ENCODE data around the gene ACTG1.
A peak's percentile ranks its signal among the peaks of the same experiment; 100 is the strongest.

ACTG1 gene

GRCh38 chr17:81484195-81484979 is 28.2 kb downstream of the ACTG1 start:
- Histone ChIP-seq H3K27ac (peak overlapping the region; percentile 99), H3K4me2 (peak overlapping the region; percentile 96), H3K4me1 (peaks cover 92% of the 10 kb centered on the region), H4K20me1 (no peaks in the 10 kb centered on the region), H3K9ac (peak overlapping the region; percentile 82), H3K27me3 (no peaks in the 10 kb centered on the region), H3K36me3 (no peaks in the 10 kb centered on the region), H3K9me3 (no peaks in the 10 kb centered on the region), H3K4me3 (peak overlapping the region; percentile 67)
- no peak for TF ChIP-seq Cebpa-rat (IDR thresholded peaks at IDR 0.05)

GRCh38 chr17:81483862-81484194 is 28.8 kb downstream of the ACTG1 start:
- Histone ChIP-seq H3K27me3 (no peaks in the 10 kb centered on the region), H3K4me2 (peak overlapping the region; percentile 96), H3K9me3 (no peaks in the 10 kb centered on the region), H3K4me3 (peak overlapping the region; percentile 67), H3K9ac (peak overlapping the region; percentile 82), H3K4me1 (peaks cover 92% of the 10 kb centered on the region), H3K27ac (peak overlapping the region; percentile 99), H4K20me1 (no peaks in the 10 kb centered on the region), H3K36me3 (no peaks in the 10 kb centered on the region)
- TF ChIP-seq Cebpa-rat (IDR thresholded peaks at IDR 0.05): no peak

- no peaks in the 10 kb centered on the region for H3K9me3 ChIP-seq
- peak overlapping the region; percentile 67 for H3K4me3 ChIP-seq
- peak overlapping the region; percentile 82 for H3K9ac ChIP-seq
- peaks cover 89% of the 10 kb centered on the region for H3K4me1 ChIP-seq
- H4K20me1 ChIP-seq: no peaks in the 10 kb centered on the region
- no peaks in the 10 kb centered on the region for H3K27me3 ChIP-seq
- TF ChIP-seq Cebpa-rat (IDR thresholded peaks at IDR 0.05): no peak
- H3K36me3 ChIP-seq: no peaks in the 10 kb centered on the region
- peak overlapping the region; percentile 96 for H3K4me2 ChIP-seq
- H3K27ac ChIP-seq: peak overlapping the region; percentile 99
These were observed 29.3 kb downstream of the ACTG1 start for GRCh38 chr17:81483085-81483861.

- TF ChIP-seq Cebpa-rat (IDR thresholded peaks at IDR 0.05): no peak
- Histone ChIP-seq H3K36me3 (no peaks in the 10 kb centered on the region), H3K4me2 (peak overlapping the region; percentile 96), H3K27ac (peak overlapping the region; percentile 99), H3K4me1 (peaks cover 92% of the 10 kb centered on the region), H4K20me1 (no peaks in the 10 kb centered on the region), H3K9ac (peak overlapping the region; percentile 82), H3K4me3 (peak overlapping the region; percentile 67), H3K27me3 (no peaks in the 10 kb centered on the region), H3K9me3 (no peaks in the 10 kb centered on the region)
These were observed 29.9 kb downstream of the ACTG1 start for GRCh38 chr17:81482673-81483072.

GRCh38 chr17:81481815-81482505 is 30.6 kb downstream of the ACTG1 start:
- H3K4me2 ChIP-seq: peak overlapping the region; percentile 96
- no peak for TF ChIP-seq Cebpa-rat (IDR thresholded peaks at IDR 0.05)
- no peaks in the 10 kb centered on the region for H4K20me1 ChIP-seq
- peak overlapping the region; percentile 67 for H3K4me3 ChIP-seq
- no peaks in the 10 kb centered on the region for H3K36me3 ChIP-seq
- H3K4me1 ChIP-seq: peaks cover 87% of the 10 kb centered on the region
- H3K9ac ChIP-seq: peak overlapping the region; percentile 82
- H3K27me3 ChIP-seq: no peaks in the 10 kb centered on the region
- no peaks in the 10 kb centered on the region for H3K9me3 ChIP-seq
- H3K27ac ChIP-seq: peak overlapping the region; percentile 99

- no peak for TF ChIP-seq Cebpa-rat (IDR thresholded peaks at IDR 0.05)
These were observed 31.4 kb downstream of the ACTG1 start for GRCh38 chr17:81481073-81481799.

GRCh38 chr17:81480140-81481072 is 32.2 kb downstream of the ACTG1 start:
- H3K4me1 ChIP-seq: peaks cover 80% of the 10 kb centered on the region
- peak overlapping the region; percentile 82 for H3K9ac ChIP-seq
- peak overlapping the region; percentile 99 for H3K27ac ChIP-seq
- H3K9me3 ChIP-seq: no peaks in the 10 kb centered on the region
- peak overlapping the region; percentile 96 for H3K4me2 ChIP-seq
- no peaks in the 10 kb centered on the region for H3K36me3 ChIP-seq
- no peaks in the 10 kb centered on the region for H4K20me1 ChIP-seq
- peak overlapping the region; percentile 67 for H3K4me3 ChIP-seq
- H3K27me3 ChIP-seq: no peaks in the 10 kb centered on the region
- TF ChIP-seq Cebpa-rat (IDR thresholded peaks at IDR 0.05): no peak

More at GRCh38 chr17:81481073-81481799, 31.4 kb downstream of the ACTG1 start:
- Histone ChIP-seq H4K20me1 (no peaks in the 10 kb centered on the region), H3K27ac (peak overlapping the region; percentile 99), H3K4me1 (peaks cover 80% of the 10 kb centered on the region), H3K36me3 (no peaks in the 10 kb centered on the region), H3K9me3 (no peaks in the 10 kb centered on the region), H3K9ac (peak overlapping the region; percentile 82), H3K27me3 (no peaks in the 10 kb centered on the region), H3K4me2 (peak overlapping the region; percentile 96), H3K4me3 (peak overlapping the region; percentile 67)

GRCh38 chr17:81479175-81480071 is 33.2 kb downstream of the ACTG1 start:
- Histone ChIP-seq H4K20me1 (no peaks in the 10 kb centered on the region), H3K9ac (no peak overlapping the region)

More at GRCh38 chr17:81479175-81480071, 33.2 kb downstream of the ACTG1 start:
- no peak for TF ChIP-seq Cebpa-rat (IDR thresholded peaks at IDR 0.05)
- Histone ChIP-seq H3K9me3 (no peaks in the 10 kb centered on the region), H3K4me1 (peaks cover 80% of the 10 kb centered on the region), H3K4me3 (no peak overlapping the region), H3K4me2 (peak overlapping the region; percentile 96), H3K36me3 (no peaks in the 10 kb centered on the region), H3K27ac (peak overlapping the region; percentile 99), H3K27me3 (no peaks in the 10 kb centered on the region)

Measured in BLaER1 (cell line).